Subcutaneous abdominal adipose tissue (tissue), 5 donors: ENCODE data around the gene CETN3.
A peak's percentile ranks its signal among the peaks of the same experiment; 100 is the strongest.

ENCODE experiments used
- H3K27ac ChIP-seq: one replicate; pipeline ENCODE4 v1.7.0; 2013; ENCODE audit warnings: low read depth, mild to moderate bottlenecking, inconsistent platforms, low read length, moderate library complexity
- H3K27me3 ChIP-seq, 5 donors: one replicate each; pipeline ENCODE4 v1.7.0; 2013; ENCODE audit warnings: low read length in 5 of 5, inconsistent platforms in 1 of 5; ENCODE audit not compliant: control insufficient read depth in 5 of 5, insufficient read depth in 4 of 5
- H3K36me3 ChIP-seq, 5 donors: one replicate each; pipeline ENCODE4 v1.7.0; 2013; ENCODE audit warnings: low read length in 5 of 5; ENCODE audit not compliant: control insufficient read depth in 5 of 5, insufficient read depth in 5 of 5
- H3K4me1 ChIP-seq, 5 donors: one replicate each; pipeline ENCODE4 v1.7.0; 2013; ENCODE audit warnings: low read length in 5 of 5, mild to moderate bottlenecking in 3 of 5, moderate library complexity in 1 of 5; ENCODE audit not compliant: control insufficient read depth in 5 of 5, insufficient read depth in 5 of 5
- H3K4me3 ChIP-seq, 5 donors: one replicate each; pipeline ENCODE4 v1.7.0; 2013; ENCODE audit warnings: low read length in 5 of 5, low read depth in 1 of 5
- H3K9ac ChIP-seq, 5 donors: one replicate each; pipeline ENCODE4 v1.7.0; 2013; ENCODE audit warnings: low read length in 5 of 5, mild to moderate bottlenecking in 4 of 5, moderate library complexity in 3 of 5
- H3K9me3 ChIP-seq, 5 donors: one replicate each; pipeline ENCODE4 v1.7.0; 2013; ENCODE audit warnings: low read length in 5 of 5; ENCODE audit not compliant: control insufficient read depth in 5 of 5
- donor health status: healthy.
- donor health status: healthy.
- donor health status: healthy.
- donor health status: healthy.
- donor health status: healthy.

The CETN3 gene

GRCh38 chr5:90408571-90409317, 812 bp downstream of the CETN3 start:
- Histone ChIP-seq H3K27me3 (no peaks in the 10 kb centered on the region), H3K36me3 (peaks cover 0 to 29% (median 3%) of the 10 kb centered on the region in 5 donors), H3K27ac (peak overlapping the region; percentile 96), H3K9me3 (no peaks in the 10 kb centered on the region), H3K4me3 (peak overlapping the region; percentile 86 to 99 (median 98)), H3K9ac (peak overlapping the region; percentile 75 to 99 (median 92)), H3K4me1 (peaks cover 0 to 18% (median 15%) of the 10 kb centered on the region in 5 donors)

GRCh38 chr5:90406466-90406865, 3.1 kb downstream of the CETN3 start:
- H3K27me3 ChIP-seq: no peaks in the 10 kb centered on the region
- peaks cover 0 to 18% (median 15%) of the 10 kb centered on the region in 5 donors for H3K4me1 ChIP-seq
- H3K9ac ChIP-seq: peak overlapping the region in 1 of 5 donors; percentile 46
- H3K27ac ChIP-seq: no peak overlapping the region
- H3K4me3 ChIP-seq: no peak overlapping the region
- H3K36me3 ChIP-seq: peaks cover 0 to 29% (median 4%) of the 10 kb centered on the region in 5 donors
- no peaks in the 10 kb centered on the region for H3K9me3 ChIP-seq

- H3K36me3 ChIP-seq: peaks cover 7 to 44% (median 16%) of the 10 kb centered on the region in 5 donors
- H3K27ac ChIP-seq: no peak overlapping the region
- H3K9ac ChIP-seq: peak overlapping the region in 1 of 5 donors; percentile 11
Observed at GRCh38 chr5:90402521-90403255, 6.9 kb downstream of the CETN3 start.

GRCh38 chr5:90399251-90399650, 10.3 kb downstream of the CETN3 start:
- H3K27ac ChIP-seq: no peak overlapping the region
- H3K4me1 ChIP-seq: no peaks in the 10 kb centered on the region
- no peaks in the 10 kb centered on the region for H3K9me3 ChIP-seq
- no peak overlapping the region for H3K4me3 ChIP-seq
- no peaks in the 10 kb centered on the region for H3K27me3 ChIP-seq
- peaks cover 7 to 25% (median 12%) of the 10 kb centered on the region in 5 donors for H3K36me3 ChIP-seq
- H3K9ac ChIP-seq: no peak overlapping the region

More at GRCh38 chr5:90402521-90403255, 6.9 kb downstream of the CETN3 start:
- no peaks in the 10 kb centered on the region for H3K27me3 ChIP-seq
- no peaks in the 10 kb centered on the region for H3K9me3 ChIP-seq
- H3K4me1 ChIP-seq: no peaks in the 10 kb centered on the region
- no peak overlapping the region for H3K4me3 ChIP-seq

- Histone ChIP-seq H3K9ac (no peak overlapping the region), H3K27ac (no peak overlapping the region), H3K4me1 (no peaks in the 10 kb centered on the region), H3K36me3 (peaks cover 7 to 23% (median 12%) of the 10 kb centered on the region in 5 donors), H3K9me3 (no peaks in the 10 kb centered on the region), H3K27me3 (no peaks in the 10 kb centered on the region), H3K4me3 (no peak overlapping the region)
Observed at GRCh38 chr5:90398726-90399125, 10.8 kb downstream of the CETN3 start.

- no peak overlapping the region for H3K4me3 ChIP-seq
- H3K36me3 ChIP-seq: peaks cover 13 to 31% (median 15%) of the 10 kb centered on the region in 5 donors
- peaks cover 0 to 3% (median 0%) of the 10 kb centered on the region in 5 donors for H3K4me1 ChIP-seq
- H3K27me3 ChIP-seq: no peaks in the 10 kb centered on the region
- no peaks in the 10 kb centered on the region for H3K9me3 ChIP-seq
- no peak overlapping the region for H3K27ac ChIP-seq
- no peak overlapping the region for H3K9ac ChIP-seq
Observed at GRCh38 chr5:90395005-90395404, 14.6 kb downstream of the CETN3 start.

GRCh38 chr5:90390928-90391327, 18.6 kb downstream of the CETN3 start:
- H3K27me3 ChIP-seq: no peaks in the 10 kb centered on the region
- peaks cover 0 to 3% (median 0%) of the 10 kb centered on the region in 5 donors for H3K4me1 ChIP-seq
- H3K9me3 ChIP-seq: no peaks in the 10 kb centered on the region
- no peak overlapping the region for H3K27ac ChIP-seq
- peaks cover 0 to 8% (median 6%) of the 10 kb centered on the region in 5 donors for H3K36me3 ChIP-seq
- no peak overlapping the region for H3K4me3 ChIP-seq
- H3K9ac ChIP-seq: peak overlapping the region in 2 of 5 donors; percentile 2 to 6

- H3K4me1 ChIP-seq: peaks cover 0 to 3% (median 0%) of the 10 kb centered on the region in 5 donors
- H3K4me3 ChIP-seq: no peak overlapping the region
- no peaks in the 10 kb centered on the region for H3K27me3 ChIP-seq
- H3K27ac ChIP-seq: no peak overlapping the region
- H3K9me3 ChIP-seq: no peaks in the 10 kb centered on the region
- peaks cover 0 to 8% (median 6%) of the 10 kb centered on the region in 5 donors for H3K36me3 ChIP-seq
- peak overlapping the region in 2 of 5 donors; percentile 2 to 6 for H3K9ac ChIP-seq
Observed at GRCh38 chr5:90390326-90390725, 19.2 kb downstream of the CETN3 start.

GRCh38 chr5:90387508-90387907, 22.0 kb downstream of the CETN3 start:
- Histone ChIP-seq H3K9me3 (no peaks in the 10 kb centered on the region), H3K27me3 (no peaks in the 10 kb centered on the region), H3K4me3 (no peak overlapping the region), H3K4me1 (peaks cover 0 to 3% (median 0%) of the 10 kb centered on the region in 5 donors), H3K36me3 (peaks cover 0 to 3% (median 0%) of the 10 kb centered on the region in 5 donors), H3K9ac (no peak overlapping the region), H3K27ac (no peak overlapping the region)
